GM19023 (cell line): ENCODE measurements around the gene BLOC1S2.
"Not testable (repeated sequence)": the region's sequence is repeated elsewhere in the genome, so short reads cannot be mapped to it uniquely, and the experiment has no call there.

Experiments
- ATAC-seq: cut with Tn5 transposase; IDR thresholded peaks from one replicate; pipeline ENCODE4 v1.9.1; 2021; ENCODE audit warnings: mild to moderate bottlenecking, moderate library complexity; ENCODE audit not compliant: unreplicated experiment

The BLOC1S2 gene

DNA sequence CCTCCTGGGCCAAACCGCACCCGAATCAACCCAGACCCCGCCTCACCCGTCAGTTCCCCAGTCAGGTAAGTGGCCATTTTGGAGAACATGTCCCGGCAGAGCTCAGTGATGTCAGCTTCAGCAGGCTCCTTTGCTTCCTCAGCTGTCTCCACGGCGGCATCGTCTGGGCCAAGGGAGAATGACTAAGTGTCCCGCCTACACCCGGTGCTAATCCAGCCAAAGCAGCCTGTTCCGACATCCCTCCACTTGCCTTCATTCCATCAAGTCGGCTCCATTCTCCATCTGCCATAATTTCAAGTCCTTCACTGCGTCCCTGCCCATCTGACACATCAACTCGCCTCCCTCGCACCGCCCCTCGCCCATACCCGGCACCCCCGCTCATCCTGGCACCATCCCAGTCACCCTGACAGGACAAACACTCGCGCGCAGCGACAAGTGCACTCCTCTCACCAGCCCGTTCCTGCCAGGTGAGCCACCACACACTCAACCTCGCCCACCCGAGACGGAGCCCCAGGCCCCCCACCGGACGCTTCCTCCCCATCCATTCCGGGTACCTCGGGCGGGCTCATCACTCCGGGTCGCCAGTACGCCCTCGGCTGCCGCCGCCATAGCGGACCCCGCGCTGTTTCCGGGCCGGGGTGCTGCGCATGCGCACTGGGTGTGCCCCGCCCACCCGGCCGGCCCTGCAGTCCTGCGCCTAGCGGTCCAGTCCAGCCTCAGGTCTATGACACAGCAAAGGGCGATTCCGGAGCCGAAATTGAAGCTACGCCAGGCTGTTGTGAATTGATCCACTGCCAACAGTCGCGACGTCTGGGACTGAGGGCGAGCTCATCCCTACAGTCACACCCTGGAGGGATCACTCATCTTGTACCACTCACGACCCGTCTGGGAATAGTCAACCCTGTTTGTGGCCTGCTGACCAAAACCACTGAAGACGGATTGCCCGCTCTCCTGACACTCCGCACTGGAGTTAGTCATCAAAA lies at the start of gene BLOC1S2:
Gene BLOC1S2, minus strand, starts transcription at position 630 of the 983 bp plus-strand sequence. Its CDS starts 21 bp downstream, at position 609.
- ATAC-seq: peak; percentile 91

DNA sequence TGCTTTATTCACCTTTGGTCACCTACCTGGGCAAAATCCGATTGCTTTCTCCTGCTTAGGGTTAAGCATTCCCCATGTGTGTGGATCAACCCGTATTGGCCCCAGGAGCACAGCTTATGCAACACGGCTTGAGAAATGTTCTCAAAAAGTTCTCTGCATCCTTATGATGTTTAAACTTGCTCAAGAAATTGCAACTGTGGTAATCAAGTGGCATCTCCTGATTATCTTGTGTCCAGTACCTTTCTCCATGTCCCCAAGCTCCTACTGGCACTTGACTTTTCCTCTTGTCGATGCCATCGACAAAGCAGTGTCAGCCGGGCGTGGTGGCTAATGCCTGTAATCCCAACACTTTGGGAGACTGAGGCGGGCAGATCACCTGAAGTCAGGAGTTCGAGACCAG lies 48.3 kb upstream of the BLOC1S2 start:
- no peak for ATAC-seq

DNA sequence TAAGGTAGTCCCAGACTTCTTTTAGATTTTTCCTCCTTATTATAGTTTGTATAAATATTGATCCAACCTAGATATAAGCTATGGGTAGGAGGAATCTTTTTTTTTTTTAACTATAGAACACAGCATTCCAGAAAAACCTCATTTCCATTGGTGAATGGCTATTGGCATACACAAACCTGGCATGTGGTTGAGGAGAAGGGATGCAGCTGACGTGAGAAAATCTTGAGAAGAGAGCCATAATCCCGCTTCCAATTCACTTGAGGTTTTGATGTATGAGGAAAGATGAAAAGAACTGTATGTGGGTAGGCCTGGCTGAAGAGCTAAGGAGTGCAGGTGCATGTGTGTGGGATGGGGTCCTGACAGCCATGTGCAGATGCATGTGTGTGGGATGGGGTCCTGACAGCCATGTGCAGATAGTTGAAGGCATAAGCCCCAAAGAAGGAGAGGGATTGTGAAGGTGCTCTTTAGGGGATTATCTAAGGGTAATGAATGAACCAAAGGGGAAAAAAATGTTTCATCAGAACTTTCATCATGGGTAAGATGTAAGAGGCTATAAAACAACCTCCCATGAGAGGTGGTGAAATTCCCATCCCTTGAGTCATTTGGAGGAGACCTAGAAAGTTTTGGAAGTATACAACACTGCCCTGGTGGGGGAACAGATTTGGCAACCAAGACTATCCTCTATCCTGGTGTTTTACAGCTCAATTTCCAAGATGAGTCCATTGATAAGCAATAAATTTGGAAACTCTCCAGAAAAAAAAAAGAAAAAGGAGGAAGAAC lies 47.4 kb upstream of the BLOC1S2 start:
- no peak for ATAC-seq

DNA sequence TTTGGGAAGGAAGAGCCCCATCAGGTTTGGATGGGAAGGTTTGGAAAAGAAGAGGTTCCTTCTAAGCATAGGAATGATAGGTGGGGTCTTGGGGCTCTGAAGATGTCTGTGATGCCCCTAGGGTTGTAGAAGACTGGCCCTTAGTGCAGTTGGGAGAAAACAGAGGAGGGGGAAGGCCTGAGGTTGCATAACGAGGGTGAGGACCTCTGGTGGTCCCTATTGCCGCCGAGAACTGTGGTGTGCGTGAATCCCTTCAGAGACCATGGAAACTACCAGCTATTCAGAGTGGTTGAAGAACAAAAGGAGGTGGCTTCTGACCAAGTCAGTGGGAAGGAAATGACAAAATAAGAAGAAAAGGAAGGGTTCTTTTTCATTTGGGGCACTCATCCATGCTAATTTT lies 46.6 kb upstream of the BLOC1S2 start:
- ATAC-seq: no peak

DNA sequence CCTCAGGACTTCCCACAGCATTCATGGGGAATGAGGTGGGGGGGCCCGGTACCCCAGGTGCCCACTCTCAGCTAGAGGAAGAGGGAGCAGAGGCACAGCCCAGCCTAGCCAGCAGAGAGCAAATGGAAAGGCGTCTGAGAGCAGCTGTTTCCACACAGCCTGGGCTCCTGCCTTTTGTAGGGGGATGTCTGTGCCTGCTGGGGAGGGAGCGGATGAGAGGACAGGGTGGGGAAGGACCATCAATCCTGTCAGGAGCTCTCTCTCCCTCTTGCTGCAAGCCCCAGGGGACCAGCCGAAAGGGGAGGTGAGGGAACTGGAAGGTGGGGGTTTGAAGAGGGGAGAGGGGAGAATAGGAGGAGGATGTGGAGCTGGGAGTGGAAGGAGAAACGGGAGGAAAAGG lies 43.6 kb upstream of the BLOC1S2 start, which contains the start of gene PKD2L1:
Gene PKD2L1, minus strand, starts transcription at position 150 of the 400 bp plus-strand sequence. Its CDS starts 125 bp downstream, at position 25.
- no peak for ATAC-seq

DNA sequence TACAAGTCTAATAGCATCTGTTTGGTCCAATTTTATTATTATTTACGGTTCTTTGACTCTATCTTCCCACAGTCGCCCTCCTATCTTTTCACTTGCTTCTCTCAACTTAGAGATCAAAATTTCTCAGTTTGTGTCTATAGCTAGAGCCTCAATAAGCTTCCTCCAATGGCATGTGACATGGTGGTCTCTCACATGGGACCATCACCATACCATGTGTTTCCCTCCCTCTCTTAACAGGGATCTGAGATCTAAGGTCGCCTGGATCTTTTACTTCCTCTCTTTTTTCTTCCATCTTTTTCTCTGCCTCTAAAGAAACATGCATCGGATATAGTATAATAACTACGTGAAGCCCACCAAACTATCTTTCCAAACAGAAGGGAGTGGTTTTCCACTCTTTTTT lies 41.7 kb upstream of the BLOC1S2 start:
- ATAC-seq: no peak

DNA sequence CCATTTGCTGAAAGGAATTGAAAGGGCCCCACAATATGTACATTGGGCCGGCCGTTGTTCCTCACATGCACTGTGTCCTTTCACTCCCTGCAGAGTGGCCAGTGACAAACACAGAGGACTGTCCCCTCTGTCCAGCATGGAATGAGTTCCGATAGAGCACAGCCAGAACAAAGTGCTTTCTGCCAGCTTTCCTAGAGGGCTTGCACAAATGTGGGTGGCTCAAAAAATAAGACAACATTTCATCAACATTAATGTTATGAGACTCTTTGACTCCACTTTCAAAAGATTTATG lies 41.2 kb upstream of the BLOC1S2 start:
- ATAC-seq: no peak

DNA sequence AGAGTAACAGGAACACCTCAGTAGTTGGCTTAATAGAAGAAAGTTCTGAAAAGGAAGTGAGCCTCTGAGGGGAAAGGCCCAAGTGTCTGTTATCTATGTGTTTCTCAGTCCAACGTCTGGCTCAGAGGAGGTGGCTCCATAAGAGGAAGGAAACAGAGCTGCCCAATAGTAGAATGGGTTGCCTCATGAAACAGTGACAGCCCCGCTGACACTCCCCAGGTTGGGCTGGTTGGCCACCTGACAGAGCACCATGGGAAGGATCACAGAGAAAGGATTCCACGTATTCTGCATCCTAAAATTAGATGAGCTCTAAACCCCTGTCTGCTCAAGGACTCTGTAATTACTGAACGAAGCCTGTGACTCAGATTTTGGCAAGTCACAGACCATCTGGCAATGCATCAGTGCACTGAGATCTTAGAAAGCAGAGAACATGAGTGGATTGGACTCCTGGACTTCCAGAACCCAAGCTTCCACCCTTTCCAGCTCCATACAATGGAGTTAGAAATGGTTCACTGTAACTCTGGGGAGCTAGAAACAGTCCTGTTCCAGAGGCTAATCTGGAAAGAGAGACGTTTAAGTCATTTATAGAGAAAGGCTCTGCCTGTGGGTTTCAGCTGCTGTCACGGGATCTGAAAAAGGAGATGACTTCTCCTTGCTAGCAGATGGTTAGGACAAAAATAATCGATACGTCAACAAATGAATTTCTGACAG lies 40.7 kb upstream of the BLOC1S2 start:
- peak; percentile 95 for ATAC-seq

DNA sequence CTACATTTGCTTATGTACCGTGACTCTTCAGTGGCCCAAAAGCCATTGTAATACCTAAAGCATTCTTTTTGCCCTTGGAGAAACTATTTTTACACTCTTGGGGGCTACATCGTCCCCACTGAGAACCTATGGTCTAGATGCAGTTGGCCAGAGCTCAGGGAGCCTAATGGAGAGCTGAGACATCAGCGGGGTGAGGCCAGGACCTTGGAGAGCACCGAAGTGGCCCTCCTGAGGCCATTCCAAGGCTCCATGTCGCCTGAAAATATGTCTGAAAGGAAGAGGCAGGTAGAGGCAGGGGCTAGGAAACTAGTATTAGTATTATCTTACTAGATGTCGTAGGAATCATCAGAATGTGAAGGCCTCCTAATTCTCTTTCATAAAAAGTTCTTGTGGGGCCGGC lies 38.7 kb upstream of the BLOC1S2 start:
- no peak for ATAC-seq

DNA sequence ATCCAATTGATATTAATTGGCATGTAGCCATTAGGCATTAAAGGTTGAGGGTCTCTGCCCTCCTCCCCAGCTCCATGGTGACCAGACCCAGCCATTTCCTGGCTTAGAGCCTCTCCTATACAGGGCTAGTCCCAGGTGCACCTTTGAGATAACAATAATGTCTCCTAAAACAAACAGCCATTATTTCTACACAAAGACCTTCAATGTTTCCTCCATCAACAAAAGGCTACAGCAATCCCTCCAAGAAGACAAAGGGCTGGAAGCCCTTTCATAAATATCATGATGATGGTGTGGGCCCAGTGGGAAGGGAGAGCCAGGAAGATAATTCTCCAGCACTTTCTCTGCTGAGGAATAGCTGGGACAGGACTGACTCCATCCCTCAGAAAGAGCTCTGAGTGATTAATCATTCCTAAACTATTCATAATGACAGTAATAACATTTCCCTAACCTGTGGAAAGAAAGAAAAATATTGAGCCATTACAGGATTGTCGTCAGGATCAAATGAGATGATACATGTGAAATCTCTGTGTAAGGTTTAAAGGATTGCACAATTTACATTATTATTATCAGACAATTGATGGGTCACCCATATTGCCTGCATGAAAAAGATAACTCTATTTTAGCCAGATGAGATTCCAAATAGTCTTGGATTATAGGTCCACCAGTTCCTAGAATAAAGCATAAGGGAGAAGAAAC lies 33.4 kb upstream of the BLOC1S2 start:
- ATAC-seq: no peak

DNA sequence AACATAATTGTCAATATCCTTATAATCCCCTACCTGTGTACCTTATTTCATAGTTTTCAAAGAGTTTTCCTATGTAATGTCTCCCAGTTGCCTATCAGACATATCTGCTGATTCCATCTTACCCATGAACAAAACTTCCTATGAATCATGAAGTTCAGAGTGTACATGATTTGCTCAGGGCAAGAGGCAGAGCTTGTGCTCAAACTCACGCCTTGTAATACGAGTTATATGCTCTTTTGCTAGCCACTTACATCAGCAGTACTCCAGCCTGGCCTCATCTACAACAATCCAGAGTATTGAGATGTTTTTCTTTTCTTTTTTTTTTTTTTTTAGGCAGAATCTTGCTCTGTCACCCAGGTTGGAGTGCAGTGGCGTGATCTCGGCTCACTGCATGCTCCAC lies 31.7 kb upstream of the BLOC1S2 start:
- ATAC-seq: no peak

DNA sequence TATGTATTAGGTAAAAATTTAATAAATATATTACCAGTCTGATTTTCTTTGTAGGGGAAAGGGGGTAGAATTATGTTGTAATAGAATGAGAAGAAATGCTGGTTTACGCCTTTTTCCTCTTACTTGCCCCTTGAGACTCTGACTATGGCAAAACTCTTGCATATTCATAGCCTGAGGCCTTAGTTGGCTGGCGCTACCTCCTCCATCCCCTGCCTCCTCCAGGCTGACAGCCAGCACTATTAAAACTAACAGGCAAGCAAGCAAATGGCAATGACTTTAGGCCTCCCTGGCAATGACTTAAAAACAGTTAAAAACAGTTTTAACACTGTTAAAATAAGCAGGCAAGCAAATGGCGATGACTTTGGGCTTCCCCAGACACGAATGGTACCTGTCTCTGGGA lies 29.1 kb upstream of the BLOC1S2 start:
- no peak for ATAC-seq

DNA sequence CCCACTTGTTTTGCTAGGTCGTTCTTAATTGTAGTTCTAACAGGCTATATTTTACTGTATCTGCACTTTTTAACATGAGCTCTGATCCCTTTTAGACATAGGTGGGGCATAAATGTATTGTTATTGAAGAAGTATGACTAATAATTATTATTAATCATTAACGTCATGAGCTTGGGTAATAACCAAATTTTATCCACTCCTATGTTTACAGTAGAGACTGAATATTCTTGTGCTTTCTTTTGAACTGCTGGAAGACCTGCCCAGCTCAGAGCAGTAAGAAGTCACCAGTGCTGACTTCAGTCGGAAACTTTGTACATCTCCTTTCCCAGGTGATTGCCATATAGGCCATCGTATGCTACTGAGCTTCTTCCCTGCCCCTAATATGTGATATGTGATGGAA lies 24.8 kb upstream of the BLOC1S2 start:
- no peak for ATAC-seq

DNA sequence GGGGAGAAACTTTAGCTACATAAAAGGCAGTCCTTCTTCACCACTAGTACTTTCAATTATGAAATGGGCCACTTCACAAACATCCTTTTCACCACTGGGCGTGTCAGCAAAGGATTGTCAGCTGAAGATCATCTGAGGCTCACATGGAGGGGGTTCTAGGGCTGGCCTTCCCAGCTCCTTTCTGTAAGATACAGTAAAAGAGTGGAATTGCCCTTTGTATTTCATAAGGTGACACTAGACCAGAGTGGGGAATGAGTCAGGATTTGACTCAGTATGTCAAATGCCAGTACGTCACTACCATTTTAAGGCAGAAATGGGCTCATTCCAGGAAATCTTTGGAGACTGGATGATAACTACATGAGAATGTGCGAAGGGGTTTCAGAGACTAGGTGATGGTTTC lies 21.2 kb upstream of the BLOC1S2 start:
- no peak for ATAC-seq

DNA sequence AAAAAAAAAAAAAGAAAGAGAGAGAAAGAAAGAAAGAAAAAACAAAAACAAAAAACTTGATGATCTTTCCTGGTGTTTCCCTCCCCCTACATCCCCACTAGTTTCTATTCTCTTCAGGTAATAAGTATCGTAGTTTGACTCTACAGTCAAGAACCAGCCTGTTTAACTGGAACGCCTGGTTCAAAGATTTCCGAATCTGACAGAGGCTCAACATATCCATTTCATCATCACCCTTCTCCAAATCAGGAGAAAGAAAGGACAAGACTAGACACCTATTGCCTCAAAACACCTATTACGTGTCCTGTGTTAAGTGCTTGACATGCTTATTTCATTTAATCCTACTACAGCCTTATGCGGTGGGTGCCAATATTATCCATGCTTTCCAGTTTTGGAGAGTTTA lies 20.4 kb upstream of the BLOC1S2 start:
- no peak for ATAC-seq

DNA sequence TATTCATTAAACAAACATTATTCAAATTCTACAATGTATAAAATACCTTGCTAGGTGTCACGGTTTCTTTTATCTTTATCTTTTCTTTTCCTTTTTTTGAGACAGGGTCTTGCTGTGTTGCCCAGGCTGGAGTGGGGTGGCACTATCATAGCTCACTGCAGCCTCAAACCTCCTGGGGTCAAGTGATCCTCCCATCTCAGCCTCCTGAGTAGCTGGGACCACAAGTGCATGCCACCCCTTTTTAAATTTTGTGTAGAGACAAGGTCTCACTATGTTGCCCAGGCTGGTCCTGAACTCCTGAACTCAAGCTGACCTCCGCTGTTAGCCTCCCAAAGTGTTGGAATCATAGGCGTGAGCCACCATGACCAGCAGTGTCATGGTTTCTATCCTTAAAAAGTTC lies 17.9 kb upstream of the BLOC1S2 start:
- no peak for ATAC-seq

DNA sequence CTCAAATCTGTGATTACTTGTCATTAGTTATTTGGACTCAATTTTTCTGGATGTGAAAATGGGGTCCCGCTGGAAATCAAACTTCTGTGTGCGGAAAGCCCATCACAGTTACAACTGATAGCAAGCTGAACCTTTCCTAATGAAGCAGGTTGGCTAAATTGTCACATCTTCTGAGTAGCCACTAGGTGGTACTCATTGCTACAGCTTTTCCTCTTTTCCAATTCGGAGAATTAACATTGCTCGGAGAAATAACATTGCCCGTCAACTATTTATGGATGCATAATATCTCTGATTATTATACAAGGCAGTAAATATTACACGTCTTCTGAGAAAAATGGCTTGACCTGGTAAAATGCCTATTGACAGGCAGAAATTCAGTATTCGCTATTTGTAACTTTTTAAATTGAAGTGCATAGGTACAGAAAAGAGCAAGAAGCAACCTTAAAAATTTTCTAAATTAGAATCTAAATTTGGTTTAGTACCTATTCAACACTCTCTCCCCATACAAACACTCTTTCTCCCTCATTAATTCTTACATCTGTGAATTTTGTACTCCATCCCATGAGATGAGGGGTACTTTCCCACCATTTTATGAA lies 17.3 kb upstream of the BLOC1S2 start:
- no peak for ATAC-seq

DNA sequence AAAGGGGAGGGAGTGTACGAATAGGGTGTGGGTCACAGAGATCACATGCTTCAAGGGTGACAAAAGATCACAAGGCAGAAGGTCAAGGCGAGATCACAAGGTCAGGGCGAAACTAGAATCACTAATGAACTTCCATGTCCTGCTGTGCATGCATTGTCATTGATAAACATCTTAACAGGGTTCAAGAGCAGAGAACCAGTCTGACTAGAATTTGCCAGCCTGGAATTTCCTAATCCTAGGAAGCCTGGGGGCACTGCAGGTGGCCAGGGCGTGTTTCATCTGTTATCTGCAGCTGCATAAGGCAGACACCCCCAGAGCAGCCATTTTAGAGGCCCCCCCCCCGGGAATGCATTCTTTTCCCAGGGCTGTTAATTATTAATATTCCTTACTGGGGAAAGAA lies 14.6 kb upstream of the BLOC1S2 start:
- ATAC-seq: not testable (repeated sequence)

DNA sequence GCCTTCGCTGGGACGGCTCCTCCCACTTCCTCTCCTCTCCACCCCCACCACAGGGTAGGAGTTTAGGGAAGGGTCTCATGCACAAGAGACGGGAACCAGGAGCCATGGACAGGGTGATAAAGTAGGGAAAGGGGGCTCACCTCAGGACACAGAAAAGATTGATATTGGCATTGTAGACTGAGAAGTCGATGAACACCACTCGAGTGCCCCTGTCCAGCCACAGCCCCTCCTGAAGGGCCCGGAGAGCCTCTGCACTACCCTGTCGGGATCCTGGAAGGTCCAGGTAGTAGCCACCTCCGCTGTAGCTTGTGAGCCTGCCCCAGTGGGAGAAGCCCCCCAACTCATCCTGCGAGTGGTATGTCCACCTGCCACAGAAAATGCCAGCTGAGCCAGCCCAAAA lies 10.8 kb upstream of the BLOC1S2 start:
- ATAC-seq: no peak

DNA sequence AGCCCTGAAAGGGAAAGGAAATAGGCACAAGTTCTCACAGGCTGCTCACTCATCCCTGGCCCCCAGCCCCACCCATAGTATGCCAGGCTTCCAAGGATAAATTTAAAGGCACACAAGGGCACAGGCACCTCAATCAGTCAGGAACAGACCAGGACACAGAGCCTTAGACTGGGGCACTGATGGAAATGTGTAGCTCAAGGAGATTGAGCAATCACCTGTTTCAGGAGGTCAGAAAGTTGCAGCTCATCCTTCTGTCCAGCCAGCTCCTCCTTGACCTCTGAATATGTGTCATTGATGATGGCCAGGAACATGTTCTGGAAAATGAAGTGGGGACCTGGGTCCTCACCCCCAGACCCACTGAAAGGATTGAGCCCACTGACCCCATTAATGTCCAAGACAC lies 6.6 kb upstream of the BLOC1S2 start:
- no peak for ATAC-seq
